ENCODE results near the gene APLF. TPM values are rescaled to one million over a fixed set of nuclear protein-coding genes. Genes with fewer than 3 reads are reported as not detected.

APLF gene
- total and polyA plus RNA-seq, 2 donors (not counting 3 experiments of a cell fraction or from before 2014, with no cell fraction given), result 0.75 to 2.3 TPM

DNA sequence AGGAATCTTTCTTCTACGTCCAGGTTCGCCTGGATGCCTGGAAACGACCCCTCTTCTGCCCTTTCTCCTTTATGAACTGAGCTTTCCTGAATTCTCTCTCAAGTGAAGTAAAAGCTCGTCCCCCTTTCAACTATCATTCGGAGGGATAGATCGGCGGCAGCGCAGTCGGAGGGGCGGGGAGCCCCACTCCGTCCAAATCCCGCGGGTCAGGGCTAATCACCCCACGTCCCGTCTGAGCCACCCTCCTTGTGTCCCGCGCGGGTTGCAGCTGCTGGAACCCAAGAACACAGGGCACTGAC lies 658 bp upstream of the APLF start:
- Histone ChIP-seq H3K27me3 (ENCODE audit: control insufficient read depth in 2 of 2, insufficient read depth in 2 of 2, low read length in 2 of 2) (no peaks in the 10 kb centered on the region), H3K27ac (ENCODE audit: insufficient read depth, low read depth, low read length) (peak overlapping the region; percentile 62), H3K9ac (replicated peaks; ENCODE audit: extremely low read depth, insufficient read depth, low read length) (peak overlapping the region; percentile 81), H2AFZ (ENCODE audit: low read depth, low read length) (peak overlapping the region; percentile 99), H3K79me2 (ENCODE audit: control insufficient read depth, insufficient read depth, low read length) (no peaks in the 10 kb centered on the region), H4K20me1 (replicated peaks; ENCODE audit: control insufficient read depth, extremely low read depth, insufficient read depth, low read length) (no peaks in the 10 kb centered on the region), H3K4me2 (ENCODE audit: insufficient read depth, low read length) (peak overlapping the region; percentile 99), H3K4me3 (replicated peaks in 1 of 3; ENCODE audit: insufficient read depth in 1 of 3, low read depth in 1 of 3, low read length in 3 of 3) (peak overlapping the region; percentile 71 to 94 (median 85)), H3K9me3 (replicated peaks; ENCODE audit: control insufficient read depth, insufficient read depth, low read length) (no peaks in the 10 kb centered on the region), H3K36me3 (ENCODE audit: control insufficient read depth in 2 of 2, extremely low read depth in 1 of 2, insufficient read depth in 2 of 2, low read length in 2 of 2) (no peaks in the 10 kb centered on the region), H3K4me1 (ENCODE audit: control insufficient read depth, extremely low read depth, insufficient read depth, low read length) (peaks cover 7% of the 10 kb centered on the region), H3K9me1 (replicated peaks; ENCODE audit: control insufficient read depth, extremely low read depth, insufficient read depth, low read length) (no peaks in the 10 kb centered on the region)
- dilution Hi-C loops (cut with MboI; ENCODE audit: extremely low pct_ligation_motif_present, low sequenced_read_pairs) (no loop called here), intact Hi-C loops (cut with micrococcal nuclease) (loop anchor here (1.0 to 5.0 kb wide), 5 partner anchors 25 to 441 kb away; partner anchors contain the start of gene PNO1)
- TSS peak; percentile 77 for BruUV-seq (replicated peaks)
- DNase-seq (ENCODE audit: low read depth, low spot score), result no peak
- no peak for FAIRE-seq
- CTCF ChIA-PET, result interaction anchor here (0.7 to 7.5 kb wide), 10 partner anchors 10 to 477 kb away, joined by 3 to 305 read pairs (median 12); no protein-coding TSS in a partner anchor
- POLR2A ChIA-PET, result interaction anchor here (1.5 kb wide), 1 partner anchor 21 kb away, joined by 4 read pairs; no protein-coding TSS in a partner anchor
- TF ChIP-seq GATA2 (IDR thresholded peaks at IDR 0.05; ENCODE audit: insufficient read depth, insufficient read length, low read depth, low read length), result no peak
- TF ChIP-seq, protein P1, sequence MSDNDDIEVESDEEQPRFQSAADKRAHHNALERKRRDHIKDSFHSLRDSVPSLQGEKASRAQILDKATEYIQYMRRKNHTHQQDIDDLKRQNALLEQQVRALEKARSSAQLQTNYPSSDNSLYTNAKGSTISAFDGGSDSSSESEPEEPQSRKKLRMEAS (IDR thresholded peaks at IDR 0.05; ENCODE audit: insufficient read depth, insufficient read length), result no peak
- no peak for TF ChIP-seq POLR2AphosphoS5 (IDR thresholded peaks at IDR 0.05; ENCODE audit: insufficient read depth, low read depth, low read length)
- no peak for TF ChIP-seq JUN (IDR thresholded peaks at IDR 0.05; ENCODE audit: borderline replicate concordance, insufficient read depth, insufficient read length, low read depth)
- TF ChIP-seq POLR2A (IDR thresholded peaks at IDR 0.05; ENCODE audit: low read depth, low read length), result no peak
- TF ChIP-seq, protein P2, sequence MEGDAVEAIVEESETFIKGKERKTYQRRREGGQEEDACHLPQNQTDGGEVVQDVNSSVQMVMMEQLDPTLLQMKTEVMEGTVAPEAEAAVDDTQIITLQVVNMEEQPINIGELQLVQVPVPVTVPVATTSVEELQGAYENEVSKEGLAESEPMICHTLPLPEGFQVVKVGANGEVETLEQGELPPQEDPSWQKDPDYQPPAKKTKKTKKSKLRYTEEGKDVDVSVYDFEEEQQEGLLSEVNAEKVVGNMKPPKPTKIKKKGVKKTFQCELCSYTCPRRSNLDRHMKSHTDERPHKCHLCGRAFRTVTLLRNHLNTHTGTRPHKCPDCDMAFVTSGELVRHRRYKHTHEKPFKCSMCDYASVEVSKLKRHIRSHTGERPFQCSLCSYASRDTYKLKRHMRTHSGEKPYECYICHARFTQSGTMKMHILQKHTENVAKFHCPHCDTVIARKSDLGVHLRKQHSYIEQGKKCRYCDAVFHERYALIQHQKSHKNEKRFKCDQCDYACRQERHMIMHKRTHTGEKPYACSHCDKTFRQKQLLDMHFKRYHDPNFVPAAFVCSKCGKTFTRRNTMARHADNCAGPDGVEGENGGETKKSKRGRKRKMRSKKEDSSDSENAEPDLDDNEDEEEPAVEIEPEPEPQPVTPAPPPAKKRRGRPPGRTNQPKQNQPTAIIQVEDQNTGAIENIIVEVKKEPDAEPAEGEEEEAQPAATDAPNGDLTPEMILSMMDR (IDR thresholded peaks at IDR 0.05; ENCODE audit: extremely low read depth in 1 of 2, insufficient read depth in 1 of 2, low read depth in 1 of 2, low read length in 2 of 2), result no peak
